ENCODE results near the gene RNF138.

DNA sequence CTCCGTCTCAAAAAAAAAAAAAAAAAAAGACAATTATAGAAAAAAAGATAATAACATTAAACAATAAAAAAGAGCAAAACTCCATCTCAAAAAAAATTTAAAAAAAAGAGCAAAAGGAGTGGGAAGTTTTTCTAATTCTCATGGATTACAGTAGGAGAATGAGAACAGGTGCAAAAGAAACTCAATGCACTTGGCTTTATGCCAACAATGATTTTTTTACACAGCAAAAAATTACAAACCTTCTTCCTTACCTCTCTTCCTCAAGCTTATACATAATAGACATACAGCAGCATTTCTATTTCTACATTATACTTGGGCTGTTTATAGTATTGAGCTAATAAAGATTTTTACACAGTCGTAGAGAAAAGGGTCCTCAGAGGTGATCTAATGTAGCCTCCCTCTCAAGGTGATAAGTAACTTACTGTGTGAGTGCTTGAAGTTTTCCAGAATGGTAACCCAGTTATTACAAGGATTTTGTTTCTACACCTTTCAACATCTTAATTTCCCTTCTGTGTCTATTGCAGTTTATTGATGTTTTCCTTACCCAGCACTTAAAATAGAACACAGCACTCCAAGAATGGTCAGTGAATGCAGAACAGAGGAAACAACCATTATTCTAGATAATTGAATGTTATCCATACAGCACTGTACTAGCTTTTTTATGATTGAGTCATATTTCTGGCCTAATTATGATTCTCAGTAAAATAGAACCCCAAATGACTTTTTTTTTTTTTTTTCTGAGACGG is 34.9 kb upstream of the RNF138 start:
- TF ChIP-seq CTCF (conservative IDR thresholded peaks at IDR 0.05; ENCODE audit: low read length): no peak
- TF ChIP-seq EZH2phosphoT487 (IDR thresholded peaks at IDR 0.05; ENCODE audit: borderline replicate concordance): no peak
